ENCODE results near the gene FMO2. TPM values are rescaled to one million over a fixed set of nuclear protein-coding genes. Genes with fewer than 3 reads are reported as not detected.

Gene FMO2
- total and polyA plus RNA-seq, 2 of the 8 experiments (the other 6 are each of a cell fraction or from before 2014, with no cell fraction given): not detected

GRCh38 chr1:171172471-171172870 is 12.6 kb upstream of the FMO2 start:
- no peaks in the 10 kb centered on the region for H4K20me1 ChIP-seq (replicated peaks in 1 of 2; ENCODE audit: control insufficient read depth in 1 of 2, insufficient read depth in 2 of 2, low read length in 2 of 2)
- no peak overlapping the region for H2BK5ac ChIP-seq (ENCODE audit: low read depth, low read length)
- no peaks in the 10 kb centered on the region for H3K79me1 ChIP-seq (ENCODE audit: low read depth, low read length)
- H3K36me3 ChIP-seq (ENCODE audit: control insufficient read depth in 2 of 4, insufficient read depth in 4 of 4, low read length in 3 of 4): no peaks in the 10 kb centered on the region
- H4K5ac ChIP-seq (ENCODE audit: insufficient read length, low read depth, low read length): no peak overlapping the region
- H3K9me3 ChIP-seq (ENCODE audit: insufficient read depth in 2 of 2, low read depth in 1 of 2, low read length in 1 of 2): no peaks in the 10 kb centered on the region
- no peak overlapping the region for H3K9ac ChIP-seq (replicated peaks in 1 of 4; ENCODE audit: extremely low read depth in 1 of 4, low read depth in 3 of 4, low read length in 3 of 4)
- H2BK15ac ChIP-seq (ENCODE audit: low read length): no peak overlapping the region
- no peak overlapping the region for H3K4me3 ChIP-seq (ENCODE audit: extremely low read depth in 1 of 4, insufficient read depth in 2 of 4, low read depth in 3 of 4, low read length in 4 of 4)
- WGBS, 2 experiments (ENCODE audit: extremely low coverage in 1 of 2, insufficient coverage in 1 of 2, insufficient read length in 1 of 2, insufficient replicate concordance in 2 of 2, low coverage in 1 of 2, low lambda C conversion rate in 2 of 2, missing lambda C conversion rate in 1 of 2): 96% methylated on average over 2 of the region's 2 CpGs; no CpG with 5 or more reads in 1 of the 2 experiments
- no peak for DNase-seq (ENCODE audit: low read depth in 1 of 2, low spot score in 2 of 2)
- H3K4me2 ChIP-seq (ENCODE audit: insufficient read depth in 1 of 2, low read depth in 2 of 2, low read length in 2 of 2): no peak overlapping the region
- H2BK120ac ChIP-seq (replicated peaks; ENCODE audit: low read depth, low read length): no peak overlapping the region
- no peaks in the 10 kb centered on the region for H3K79me2 ChIP-seq (ENCODE audit: control insufficient read depth in 1 of 2, insufficient read depth in 2 of 2, low read length in 2 of 2)
- no peak overlapping the region for H3K18ac ChIP-seq (ENCODE audit: extremely low read depth, low read length)
- POLR2A ChIA-PET (ENCODE audit: partially characterized antibody): no interaction called here
- H2AFZ ChIP-seq (ENCODE audit: low read length): no peak overlapping the region
- no peak overlapping the region for H3K23ac ChIP-seq (ENCODE audit: insufficient read length)
- H3K14ac ChIP-seq (ENCODE audit: insufficient read length): no peak overlapping the region
- H4K91ac ChIP-seq (replicated peaks; ENCODE audit: insufficient read length, low read length): no peak overlapping the region
- no peak overlapping the region for H2BK20ac ChIP-seq (ENCODE audit: low read length)
- H3K4ac ChIP-seq (replicated peaks; ENCODE audit: insufficient read length, low read depth, low read length): no peak overlapping the region
- H3K56ac ChIP-seq (replicated peaks; ENCODE audit: insufficient read length, low read depth, low read length): no peak overlapping the region
- H4K8ac ChIP-seq (ENCODE audit: extremely low read depth, insufficient read depth, low read length): no peak overlapping the region
- H3K27ac ChIP-seq (ENCODE audit: low read depth, low read length): no peak overlapping the region
- H2AK5ac ChIP-seq (ENCODE audit: low read depth, low read length): no peak overlapping the region
- H3K23me2 ChIP-seq (ENCODE audit: low read depth, low read length): peaks cover 3% of the 10 kb centered on the region; the same call in 1 of the 2 replicates
- no peaks in the 10 kb centered on the region; a peak in 1 of 7 replicates for H3K4me1 ChIP-seq (replicated peaks in 1 of 4; ENCODE audit: control insufficient read depth in 3 of 4, insufficient read depth in 4 of 4, low read length in 3 of 4)
- FAIRE-seq: no peak
- H2BK12ac ChIP-seq (ENCODE audit: low read depth, low read length): no peak overlapping the region
- no peaks in the 10 kb centered on the region for H3K27me3 ChIP-seq (replicated peaks in 1 of 4; ENCODE audit: control insufficient read depth in 3 of 4, extremely low read depth in 1 of 4, insufficient read depth in 3 of 4, low read length in 3 of 4)
- CTCF ChIA-PET (ENCODE audit: partially characterized antibody): no interaction called here
- TF ChIP-seq CREB1 (IDR thresholded peaks at IDR 0.05): no peak
- no peak for TF ChIP-seq CTBP2 (IDR thresholded peaks at IDR 0.05; ENCODE audit: borderline replicate concordance, insufficient read depth, insufficient read length, low read length)
- no peak for TF ChIP-seq EGR1 (IDR thresholded peaks at IDR 0.05; ENCODE audit: borderline replicate concordance, low read depth, low read length)
- TF ChIP-seq POLR2AphosphoS5 (IDR thresholded peaks at IDR 0.05; ENCODE audit: low read depth, low read length): no peak
- TF ChIP-seq SP1 (IDR thresholded peaks at IDR 0.05; ENCODE audit: low read depth, low read length): no peak
- TF ChIP-seq CTCF (IDR thresholded peaks at IDR 0.05; ENCODE audit: control extremely low read depth in 1 of 3, insufficient read depth in 1 of 3, low read depth in 1 of 3, low read length in 3 of 3): no peak
- no peak for TF ChIP-seq ATF3 (IDR thresholded peaks at IDR 0.05; ENCODE audit: insufficient read depth, low read depth, low read length)
- no peak for TF ChIP-seq BCL11A (IDR thresholded peaks at IDR 0.05; ENCODE audit: low read depth in 2 of 2, low read length in 2 of 2)
- TF ChIP-seq MAX (IDR thresholded peaks at IDR 0.05): no peak
- TF ChIP-seq TEAD4 (IDR thresholded peaks at IDR 0.05; ENCODE audit: low read depth, low read length): no peak
- no peak for TF ChIP-seq SUZ12 (IDR thresholded peaks at IDR 0.05; ENCODE audit: low read length)
- TF ChIP-seq TBP (IDR thresholded peaks at IDR 0.05; ENCODE audit: low read depth, low read length): no peak
- no peak for TF ChIP-seq SP4 (IDR thresholded peaks at IDR 0.05; ENCODE audit: low read length)

Data from H1 (cell line).